GM23338 (cell line): ENCODE measurements around the gene AP2A2.

Source experiments
- CTCF ChIP-seq, 2 experiments: fragments of 200-600 bp in 1 of 2; sonication (generic) in 1 of 2; conservative IDR thresholded peaks; 2 replicates each; pipeline versions ENCODE4 v1.5.1 to v1.6.1; 2016 to 2017; ENCODE audit warnings: antibody characterized with exemption in 2 of 2, low read depth in 2 of 2, mild to moderate bottlenecking in 2 of 2, moderate library complexity in 1 of 2
- EZH2 ChIP-seq: fragments of 200-600 bp; sonication (generic); IDR thresholded peaks from one replicate; pipeline ENCODE4 v1.8.0; 2017; ENCODE audit warnings: antibody characterized with exemption, mild to moderate bottlenecking, low read depth; ENCODE audit not compliant: unreplicated experiment
- EZH2phosphoT487 ChIP-seq: fragments of 200-600 bp; sonication (generic); IDR thresholded peaks from one replicate; pipeline ENCODE4 v1.8.1; 2018; ENCODE audit warnings: antibody characterized with exemption; ENCODE audit not compliant: unreplicated experiment
- JUNB ChIP-seq: IDR thresholded peaks from one replicate; pipeline ENCODE4 v1.6.1; 2016; ENCODE audit warnings: antibody characterized with exemption; ENCODE audit not compliant: unreplicated experiment
- POLR2AphosphoS5 ChIP-seq: IDR thresholded peaks from 2 replicates; pipeline ENCODE4 v1.6.1; 2016; ENCODE audit warnings: antibody characterized with exemption, low read depth
- ZNF114 ChIP-seq: fragments of 250-450 bp; sonication (Bioruptor Pico); IDR thresholded peaks from 2 replicates; pipeline ENCODE4 v1.5.0; 2020; ENCODE audit warnings: mild to moderate bottlenecking, moderate library complexity
- ZNF331 ChIP-seq: fragments of 250-450 bp; sonication (Bioruptor Pico); IDR thresholded peaks from 2 replicates; pipeline ENCODE4 v1.5.0; 2020; ENCODE audit warnings: low read depth, mild to moderate bottlenecking, moderate library complexity
- TF ChIP-seq, protein P1 (sequence below): IDR thresholded peaks from one replicate; pipeline ENCODE4 v1.6.1; 2018; ENCODE audit warnings: antibody characterized with exemption; ENCODE audit not compliant: unreplicated experiment

DNA sequence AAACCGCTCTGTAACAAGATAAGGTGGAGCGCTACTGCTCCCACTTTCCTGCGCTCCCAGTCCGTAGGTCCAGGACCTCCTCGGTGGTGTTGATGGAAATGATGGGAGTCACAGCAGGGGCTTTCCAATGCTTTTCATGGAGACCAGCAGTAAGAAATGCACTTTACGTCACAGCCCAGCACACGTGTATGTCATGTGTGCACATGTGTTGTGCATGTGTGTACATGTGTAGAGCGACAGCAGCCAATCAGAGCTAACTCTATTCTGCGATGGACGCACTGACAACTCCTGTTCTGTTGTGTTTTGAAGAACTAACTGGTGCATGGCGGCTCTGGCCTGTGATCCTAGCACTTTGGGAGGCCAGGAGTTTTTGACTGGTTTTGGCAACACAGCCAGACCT lies 16.3 kb upstream of the AP2A2 start:
- TF ChIP-seq EZH2 (no peak), CTCF (conservative IDR thresholded peaks at IDR 0.05; ENCODE audit: low read depth in 2 of 2) (no peak), EZH2phosphoT487 (no peak), POLR2AphosphoS5 (no peak), JUNB (no peak), ZNF114 (CRISPR knock-in tag) (no peak), ZNF331 (no peak)
- TF ChIP-seq, protein P1, sequence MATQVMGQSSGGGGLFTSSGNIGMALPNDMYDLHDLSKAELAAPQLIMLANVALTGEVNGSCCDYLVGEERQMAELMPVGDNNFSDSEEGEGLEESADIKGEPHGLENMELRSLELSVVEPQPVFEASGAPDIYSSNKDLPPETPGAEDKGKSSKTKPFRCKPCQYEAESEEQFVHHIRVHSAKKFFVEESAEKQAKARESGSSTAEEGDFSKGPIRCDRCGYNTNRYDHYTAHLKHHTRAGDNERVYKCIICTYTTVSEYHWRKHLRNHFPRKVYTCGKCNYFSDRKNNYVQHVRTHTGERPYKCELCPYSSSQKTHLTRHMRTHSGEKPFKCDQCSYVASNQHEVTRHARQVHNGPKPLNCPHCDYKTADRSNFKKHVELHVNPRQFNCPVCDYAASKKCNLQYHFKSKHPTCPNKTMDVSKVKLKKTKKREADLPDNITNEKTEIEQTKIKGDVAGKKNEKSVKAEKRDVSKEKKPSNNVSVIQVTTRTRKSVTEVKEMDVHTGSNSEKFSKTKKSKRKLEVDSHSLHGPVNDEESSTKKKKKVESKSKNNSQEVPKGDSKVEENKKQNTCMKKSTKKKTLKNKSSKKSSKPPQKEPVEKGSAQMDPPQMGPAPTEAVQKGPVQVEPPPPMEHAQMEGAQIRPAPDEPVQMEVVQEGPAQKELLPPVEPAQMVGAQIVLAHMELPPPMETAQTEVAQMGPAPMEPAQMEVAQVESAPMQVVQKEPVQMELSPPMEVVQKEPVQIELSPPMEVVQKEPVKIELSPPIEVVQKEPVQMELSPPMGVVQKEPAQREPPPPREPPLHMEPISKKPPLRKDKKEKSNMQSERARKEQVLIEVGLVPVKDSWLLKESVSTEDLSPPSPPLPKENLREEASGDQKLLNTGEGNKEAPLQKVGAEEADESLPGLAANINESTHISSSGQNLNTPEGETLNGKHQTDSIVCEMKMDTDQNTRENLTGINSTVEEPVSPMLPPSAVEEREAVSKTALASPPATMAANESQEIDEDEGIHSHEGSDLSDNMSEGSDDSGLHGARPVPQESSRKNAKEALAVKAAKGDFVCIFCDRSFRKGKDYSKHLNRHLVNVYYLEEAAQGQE: no peak
